GM18505 (cell line): ENCODE results near the gene MAK.
A peak's percentile ranks its signal among the peaks of the same experiment; 100 is the strongest.
"Not testable (repeated sequence)": the region's sequence is repeated elsewhere in the genome, so short reads cannot be mapped to it uniquely, and the experiment has no call there.

Source experiments
- ATAC-seq: cut with Tn5 transposase; IDR thresholded peaks from one replicate; pipeline ENCODE4 v1.9.1; 2021; ENCODE audit not compliant: unreplicated experiment
- POLR2A ChIP-seq: IDR thresholded peaks from 4 replicates; pipeline ENCODE4 v1.6.1; 2011; ENCODE audit warnings: borderline replicate concordance; ENCODE audit not compliant: insufficient read depth, insufficient read length; ENCODE audit errors: extremely low read depth

Gene MAK

DNA sequence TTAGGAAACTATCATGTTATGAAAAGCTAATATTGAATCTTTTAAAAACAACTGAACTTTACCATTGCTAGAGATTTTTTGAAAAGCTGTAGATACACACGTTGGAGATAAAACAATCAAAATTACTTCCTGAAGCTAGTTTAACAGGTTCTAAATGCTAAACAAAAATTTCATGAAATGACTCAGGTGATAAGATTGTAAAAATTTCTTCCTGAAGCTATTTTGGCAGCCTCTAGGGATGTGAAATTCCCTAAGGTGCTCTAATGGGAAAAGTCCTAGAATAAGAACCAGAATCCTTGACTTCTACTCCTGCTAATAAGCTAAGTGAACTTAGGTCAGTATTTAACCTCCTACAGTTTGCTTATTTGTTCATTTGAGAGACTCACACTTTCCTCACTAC, 35.0 kb upstream of the MAK start:
- no peak for TF ChIP-seq POLR2A

GRCh38 chr6:10867952-10868351, 29.6 kb upstream of the MAK start:
- no peak for ATAC-seq
- TF ChIP-seq POLR2A, result no peak

More for the DNA sequence above, 35.0 kb upstream of the MAK start:
- no peak for ATAC-seq

DNA sequence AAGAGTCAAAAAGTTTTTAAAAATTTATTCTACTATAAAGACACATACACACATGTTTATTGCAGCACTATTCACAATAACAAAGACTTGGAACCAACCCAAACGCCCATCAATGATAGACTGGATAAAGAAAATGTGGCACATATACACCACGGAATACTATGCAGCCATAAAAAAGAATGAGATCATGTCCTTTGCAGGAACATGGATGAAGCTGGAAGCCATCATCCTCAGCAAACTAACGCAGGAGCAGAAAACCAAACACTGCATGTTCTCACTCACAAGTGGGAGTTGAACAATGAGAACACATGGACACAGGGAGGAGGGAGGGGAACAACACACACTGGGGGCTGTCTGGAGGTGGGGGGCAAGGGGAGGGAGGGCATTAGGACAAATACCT, 28.4 kb upstream of the MAK start:
- not testable (repeated sequence) for ATAC-seq

- ATAC-seq, result not testable (repeated sequence)
These were observed 24.7 kb upstream of the MAK start for GRCh38 chr6:10863031-10863430.

- no peak for ATAC-seq
These were observed 24.0 kb upstream of the MAK start for GRCh38 chr6:10862361-10862760.

GRCh38 chr6:10861086-10861485, 22.7 kb upstream of the MAK start:
- TF ChIP-seq POLR2A, result no peak
- no peak for ATAC-seq

More at GRCh38 chr6:10862361-10862760, 24.0 kb upstream of the MAK start:
- no peak for TF ChIP-seq POLR2A

GRCh38 chr6:10857259-10857658, 18.9 kb upstream of the MAK start:
- ATAC-seq, result no peak
- no peak for TF ChIP-seq POLR2A

- no peak for TF ChIP-seq POLR2A
- no peak for ATAC-seq
These were observed 16.7 kb upstream of the MAK start for GRCh38 chr6:10854922-10855632.

GRCh38 chr6:10853849-10854300, 15.5 kb upstream of the MAK start:
- not testable (repeated sequence) for ATAC-seq

DNA sequence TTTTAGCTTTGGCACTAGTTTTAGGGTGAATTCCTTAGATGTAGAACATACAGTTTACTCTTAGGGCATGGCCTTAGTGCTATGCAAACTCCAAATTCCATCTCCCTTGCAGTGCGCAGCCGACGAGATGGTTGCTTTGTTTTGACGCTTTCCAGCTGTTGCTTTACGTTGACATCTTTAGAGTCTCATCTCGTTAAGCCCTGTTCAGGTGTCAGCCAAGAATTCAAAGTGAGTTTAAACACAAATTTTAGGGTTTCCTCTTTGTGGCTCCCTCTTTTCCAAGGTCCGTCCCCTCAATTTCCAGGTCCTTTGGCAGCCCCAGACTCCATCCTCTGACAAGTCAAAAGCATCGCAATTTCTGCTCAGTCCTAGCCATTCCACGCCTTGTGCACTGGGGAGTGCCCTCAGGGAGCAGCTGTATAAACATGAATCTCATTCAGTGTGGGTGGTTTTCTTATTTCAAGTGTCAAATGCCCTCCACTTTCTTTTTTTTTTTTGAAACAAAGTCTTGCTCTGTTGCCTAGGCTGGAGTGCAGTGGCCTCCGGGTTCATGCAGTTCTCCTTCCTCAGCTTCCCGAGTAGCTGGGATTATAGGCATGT, 14.1 kb upstream of the MAK start:
- no peak for ATAC-seq
- no peak for TF ChIP-seq POLR2A

DNA sequence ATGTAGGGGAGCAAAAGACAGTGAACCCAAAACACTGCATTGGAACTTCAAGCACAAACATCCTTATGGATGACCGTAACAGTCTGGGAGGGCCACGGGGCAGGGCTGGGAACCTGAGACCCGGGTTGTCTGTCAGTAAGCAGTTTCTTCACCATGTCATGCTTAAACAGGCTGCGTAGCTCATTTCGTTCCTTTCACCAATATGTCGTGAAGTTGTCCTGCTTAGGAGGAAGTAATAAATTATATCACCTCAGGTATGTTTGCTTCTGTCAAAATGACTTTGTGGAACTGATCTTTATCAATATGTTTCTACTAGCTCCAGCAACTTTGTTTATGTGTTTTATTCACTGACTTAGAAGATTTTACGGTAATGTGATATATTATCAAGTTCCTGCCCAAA, 12.4 kb upstream of the MAK start:
- no peak for TF ChIP-seq POLR2A
- ATAC-seq, result no peak

GRCh38 chr6:10849901-10850300, 11.6 kb upstream of the MAK start:
- no peak for TF ChIP-seq POLR2A
- no peak for ATAC-seq

DNA sequence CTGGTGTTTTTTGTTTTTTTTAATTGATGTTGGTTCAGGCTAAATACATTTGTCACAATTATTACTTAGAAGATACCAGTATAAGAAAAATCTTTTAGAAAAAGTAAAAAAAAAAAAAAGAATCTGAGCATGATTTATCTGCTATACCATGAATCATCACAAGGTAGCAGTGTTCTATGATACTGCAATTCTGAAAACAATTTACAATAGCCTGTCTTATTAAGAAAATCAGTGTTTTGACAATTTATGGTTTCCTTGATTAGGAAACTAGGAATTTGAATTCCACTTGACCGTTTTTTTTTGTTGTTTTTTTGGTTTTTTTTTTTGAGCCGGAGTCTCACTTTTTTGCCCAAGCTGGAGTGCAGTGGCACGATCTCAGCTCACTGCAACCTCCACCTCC, 9.3 kb upstream of the MAK start:
- no peak for ATAC-seq
- no peak for TF ChIP-seq POLR2A

DNA sequence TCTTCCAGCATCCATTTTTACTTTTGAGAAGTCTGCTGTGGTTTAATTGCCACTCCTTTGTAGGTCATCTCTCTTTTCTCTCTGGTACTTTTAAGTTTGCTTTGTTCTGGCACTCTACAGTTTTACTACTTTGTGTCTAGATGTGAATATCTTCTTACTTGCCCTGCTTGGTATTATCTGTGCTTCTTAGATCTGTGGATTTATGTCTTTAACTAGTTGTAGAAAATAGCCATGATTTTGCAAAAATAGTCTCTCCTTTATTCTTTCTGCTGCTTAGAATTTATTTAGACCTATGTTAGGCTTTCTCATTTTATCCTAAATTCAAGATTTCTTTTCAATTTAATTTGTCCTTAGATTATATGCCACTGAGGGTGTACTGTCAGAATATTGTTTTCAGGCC, 5.2 kb upstream of the MAK start:
- TF ChIP-seq POLR2A, result no peak
- no peak for ATAC-seq

DNA sequence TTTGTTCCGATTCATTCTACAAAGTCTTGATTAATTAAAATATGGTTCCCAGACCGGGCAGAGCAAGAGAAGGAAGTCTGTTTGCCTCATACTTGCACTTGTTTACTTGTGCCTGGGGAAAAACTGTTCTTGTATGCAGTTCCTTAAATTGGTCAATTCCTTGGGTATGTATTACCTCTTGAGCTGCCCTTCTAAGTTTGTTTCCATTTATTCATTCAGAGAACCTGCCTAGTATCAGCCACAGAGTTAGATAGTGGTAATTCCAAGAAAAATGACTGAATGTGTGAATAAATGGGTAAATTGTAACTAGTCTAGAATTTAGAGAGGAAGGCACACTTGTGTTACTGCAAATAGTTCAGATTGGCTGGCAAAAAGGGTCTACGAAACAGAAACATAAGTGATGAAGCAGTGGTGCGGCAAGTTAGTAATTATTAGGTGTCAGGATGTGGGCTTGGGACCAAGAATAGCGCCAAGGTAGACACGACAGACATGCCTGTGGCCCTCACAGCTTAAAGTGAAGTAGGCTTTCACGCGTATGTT, 525 bp upstream of the MAK start:
- ATAC-seq, result peak; percentile 70
- TF ChIP-seq POLR2A, result no peak

- ATAC-seq, result no peak
These were observed 731 bp downstream of the MAK start for GRCh38 chr6:10837622-10837994.

More at GRCh38 chr6:10837622-10837994, 731 bp downstream of the MAK start:
- no peak for TF ChIP-seq POLR2A
